Erythroblast (primary cell): ENCODE measurements around the gene RASA2.

ENCODE experiments used
- GATA1 ChIP-seq: IDR thresholded peaks from 2 replicates; pipeline ENCODE4 v1.6.1; 2011; ENCODE audit warnings: low read depth, mild to moderate bottlenecking, control low read depth, low read length, moderate library complexity
- POLR2A ChIP-seq: IDR thresholded peaks from 2 replicates; pipeline ENCODE4 v1.6.1; 2011; ENCODE audit warnings: mild to moderate bottlenecking, low read length

DNA sequence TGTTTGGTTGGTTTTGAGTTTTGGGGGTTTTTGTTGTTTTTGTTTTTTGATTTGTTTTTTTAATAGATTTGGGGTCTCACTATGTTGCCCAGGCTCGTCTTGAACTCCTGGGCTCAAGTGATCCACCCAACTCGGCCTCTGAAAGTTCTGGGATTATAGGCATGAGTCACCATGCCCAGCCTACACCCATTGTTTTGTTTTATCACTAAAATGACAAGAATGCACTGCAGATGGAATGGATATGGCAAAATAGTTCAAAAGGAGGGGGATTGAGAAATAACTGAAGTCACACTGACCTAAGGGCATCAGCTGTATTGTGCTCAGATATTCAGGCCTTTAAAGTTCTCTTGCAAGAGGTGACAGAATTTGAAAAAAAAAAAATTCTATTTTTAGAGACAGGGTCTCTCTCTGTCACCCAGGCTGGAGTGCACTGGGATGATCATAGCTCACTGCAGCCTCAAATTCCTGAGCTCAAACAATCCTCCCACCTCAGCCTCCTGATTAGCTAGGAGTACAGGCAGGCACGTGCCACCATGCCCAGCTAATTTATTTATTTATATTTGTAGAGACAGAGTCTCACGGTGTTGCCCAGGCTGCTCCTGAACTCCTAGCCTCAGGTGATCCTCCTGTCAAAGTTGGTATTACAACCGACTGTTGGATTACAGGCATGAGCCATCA is 4.4 kb upstream of the RASA2 start:
- TF ChIP-seq POLR2A (no peak), GATA1 (no peak)
